OCI-LY3 (cell line): Measurements from ENCODE around the gene RPL27.

ENCODE experiments used
- CTCF ChIP-seq: fragments of 200-600, 300-600 bp; sonication (generic); IDR thresholded peaks from 2 replicates; pipeline ENCODE4 v1.5.1; 2014; ENCODE audit warnings: antibody characterized with exemption, low read length, low read depth
- EZH2phosphoT487 ChIP-seq: fragments of 200-600 bp; shearing (Covaris generic); IDR thresholded peaks from 2 replicates; pipeline ENCODE4 v1.6.1; 2018; ENCODE audit warnings: antibody characterized with exemption, mixed run types, low read depth

- TF ChIP-seq CTCF = no peak
- no peak for TF ChIP-seq EZH2phosphoT487
Observed at GRCh38 chr17:42971589-42971988, 26.6 kb upstream of the RPL27 start.
